Measurements from ENCODE around the gene ABLIM1.

ABLIM1 gene

GRCh38 chr10:114500643-114501042, 157.4 kb downstream of the ABLIM1 start:
- no peaks in the 10 kb centered on the region for H3K27me3 ChIP-seq (replicated peaks; ENCODE audit: insufficient read depth, low read length)
- no peaks in the 10 kb centered on the region for H3K9me2 ChIP-seq (replicated peaks; ENCODE audit: insufficient read depth, low read length)
- H3K9ac ChIP-seq (ENCODE audit: low read length), result no peak overlapping the region
- no peaks in the 10 kb centered on the region for H3F3A ChIP-seq (ENCODE audit: insufficient read depth, low read length)
- DNase-seq, result no peak
- H3K4me3 ChIP-seq (ENCODE audit: low read length), result no peak overlapping the region
- no peak overlapping the region for H2AFZ ChIP-seq (ENCODE audit: low read length)
- H3K27ac ChIP-seq (ENCODE audit: low read length), result no peak overlapping the region
- no peaks in the 10 kb centered on the region for H3K9me3 ChIP-seq (replicated peaks; ENCODE audit: insufficient read depth, low read length)
- TF ChIP-seq EZH2 (optimal IDR thresholded peaks at IDR 0.05; ENCODE audit: low read depth, low read length) (no peak), CTCF (IDR thresholded peaks at IDR 0.05; ENCODE audit: low read length) (no peak), EZH2phosphoT487 (IDR thresholded peaks at IDR 0.05; ENCODE audit: low read length) (no peak)
- no peaks in the 10 kb centered on the region for H3K36me3 ChIP-seq (replicated peaks; ENCODE audit: insufficient read depth, low read length)
- no peaks in the 10 kb centered on the region for H4K20me1 ChIP-seq (ENCODE audit: insufficient read depth, low read length)
- no peaks in the 10 kb centered on the region for H3K79me2 ChIP-seq (ENCODE audit: low read length)
- no peak overlapping the region for H3K4me2 ChIP-seq (ENCODE audit: low read depth, low read length)
- peaks cover 3% of the 10 kb centered on the region; the same call in 1 of the 2 replicates for H3K4me1 ChIP-seq (ENCODE audit: low read length)

GRCh38 chr10:114499630-114500190, 158.4 kb downstream of the ABLIM1 start:
- Histone ChIP-seq H3K27me3 (replicated peaks; ENCODE audit: insufficient read depth, low read length) (no peaks in the 10 kb centered on the region), H3K4me2 (ENCODE audit: low read depth, low read length) (no peak overlapping the region), H3K4me1 (ENCODE audit: low read length) (peaks cover 3% of the 10 kb centered on the region; the same call in 1 of the 2 replicates), H4K20me1 (ENCODE audit: insufficient read depth, low read length) (no peaks in the 10 kb centered on the region), H3F3A (ENCODE audit: insufficient read depth, low read length) (no peaks in the 10 kb centered on the region), H3K79me2 (ENCODE audit: low read length) (no peaks in the 10 kb centered on the region), H3K4me3 (ENCODE audit: low read length) (no peak overlapping the region), H3K27ac (ENCODE audit: low read length) (no peak overlapping the region; the same call in 1 of the 2 replicates), H2AFZ (ENCODE audit: low read length) (no peak overlapping the region), H3K9me2 (replicated peaks; ENCODE audit: insufficient read depth, low read length) (no peaks in the 10 kb centered on the region), H3K9me3 (replicated peaks; ENCODE audit: insufficient read depth, low read length) (no peaks in the 10 kb centered on the region), H3K9ac (ENCODE audit: low read length) (no peak overlapping the region), H3K36me3 (replicated peaks; ENCODE audit: insufficient read depth, low read length) (no peaks in the 10 kb centered on the region)
- peak; percentile 10 for DNase-seq
- TF ChIP-seq EZH2phosphoT487 (IDR thresholded peaks at IDR 0.05; ENCODE audit: low read length), result no peak

- TF ChIP-seq EZH2 (optimal IDR thresholded peaks at IDR 0.05; ENCODE audit: low read depth, low read length) (no peak), EZH2phosphoT487 (IDR thresholded peaks at IDR 0.05; ENCODE audit: low read length) (no peak), CTCF (IDR thresholded peaks at IDR 0.05; ENCODE audit: low read length) (no peak)
- H3K36me3 ChIP-seq (replicated peaks; ENCODE audit: insufficient read depth, low read length), result no peaks in the 10 kb centered on the region
- no peak overlapping the region for H3K9ac ChIP-seq (ENCODE audit: low read length)
- no peak overlapping the region for H3K4me2 ChIP-seq (ENCODE audit: low read depth, low read length)
- H4K20me1 ChIP-seq (ENCODE audit: insufficient read depth, low read length), result no peaks in the 10 kb centered on the region
- H3K4me1 ChIP-seq (ENCODE audit: low read length), result peaks cover 3% of the 10 kb centered on the region; the same call in 1 of the 2 replicates
- no peak overlapping the region for H2AFZ ChIP-seq (ENCODE audit: low read length)
- no peaks in the 10 kb centered on the region for H3K9me2 ChIP-seq (replicated peaks; ENCODE audit: insufficient read depth, low read length)
- no peak for DNase-seq
- no peak overlapping the region for H3K27ac ChIP-seq (ENCODE audit: low read length)
- no peaks in the 10 kb centered on the region for H3F3A ChIP-seq (ENCODE audit: insufficient read depth, low read length)
- H3K27me3 ChIP-seq (replicated peaks; ENCODE audit: insufficient read depth, low read length), result no peaks in the 10 kb centered on the region
- no peaks in the 10 kb centered on the region for H3K9me3 ChIP-seq (replicated peaks; ENCODE audit: insufficient read depth, low read length)
- no peaks in the 10 kb centered on the region for H3K79me2 ChIP-seq (ENCODE audit: low read length)
- no peak overlapping the region for H3K4me3 ChIP-seq (ENCODE audit: low read length)
Measured at GRCh38 chr10:114499116-114499515, 159.0 kb downstream of the ABLIM1 start.

GRCh38 chr10:114498413-114499111, 159.5 kb downstream of the ABLIM1 start:
- H3K9me3 ChIP-seq (replicated peaks; ENCODE audit: insufficient read depth, low read length), result no peaks in the 10 kb centered on the region
- peaks cover 3% of the 10 kb centered on the region; the same call in 1 of the 2 replicates for H3K4me1 ChIP-seq (ENCODE audit: low read length)
- H3K9ac ChIP-seq (ENCODE audit: low read length), result no peak overlapping the region
- no peak overlapping the region for H3K4me2 ChIP-seq (ENCODE audit: low read depth, low read length)
- H3K4me3 ChIP-seq (ENCODE audit: low read length), result no peak overlapping the region
- no peaks in the 10 kb centered on the region for H3K9me2 ChIP-seq (replicated peaks; ENCODE audit: insufficient read depth, low read length)
- H2AFZ ChIP-seq (ENCODE audit: low read length), result no peak overlapping the region
- no peak for DNase-seq
- H3K79me2 ChIP-seq (ENCODE audit: low read length), result no peaks in the 10 kb centered on the region
- H3K27me3 ChIP-seq (replicated peaks; ENCODE audit: insufficient read depth, low read length), result no peaks in the 10 kb centered on the region
- no peaks in the 10 kb centered on the region for H3K36me3 ChIP-seq (replicated peaks; ENCODE audit: insufficient read depth, low read length)
- no peak overlapping the region for H3K27ac ChIP-seq (ENCODE audit: low read length)
- H3F3A ChIP-seq (ENCODE audit: insufficient read depth, low read length), result no peaks in the 10 kb centered on the region
- no peaks in the 10 kb centered on the region for H4K20me1 ChIP-seq (ENCODE audit: insufficient read depth, low read length)
- TF ChIP-seq EZH2phosphoT487 (IDR thresholded peaks at IDR 0.05; ENCODE audit: low read length) (no peak), EZH2 (optimal IDR thresholded peaks at IDR 0.05; ENCODE audit: low read depth, low read length) (no peak), CTCF (IDR thresholded peaks at IDR 0.05; ENCODE audit: low read length) (no peak)

All from MM.1S (cell line).